ENCODE data around the gene ARFGEF2. TPM values are rescaled to one million over a fixed set of nuclear protein-coding genes. Genes with fewer than 3 reads are reported as not detected.

The ARFGEF2 gene
- total RNA-seq, 1 donor from 2014 or later: 32.9 TPM

DNA sequence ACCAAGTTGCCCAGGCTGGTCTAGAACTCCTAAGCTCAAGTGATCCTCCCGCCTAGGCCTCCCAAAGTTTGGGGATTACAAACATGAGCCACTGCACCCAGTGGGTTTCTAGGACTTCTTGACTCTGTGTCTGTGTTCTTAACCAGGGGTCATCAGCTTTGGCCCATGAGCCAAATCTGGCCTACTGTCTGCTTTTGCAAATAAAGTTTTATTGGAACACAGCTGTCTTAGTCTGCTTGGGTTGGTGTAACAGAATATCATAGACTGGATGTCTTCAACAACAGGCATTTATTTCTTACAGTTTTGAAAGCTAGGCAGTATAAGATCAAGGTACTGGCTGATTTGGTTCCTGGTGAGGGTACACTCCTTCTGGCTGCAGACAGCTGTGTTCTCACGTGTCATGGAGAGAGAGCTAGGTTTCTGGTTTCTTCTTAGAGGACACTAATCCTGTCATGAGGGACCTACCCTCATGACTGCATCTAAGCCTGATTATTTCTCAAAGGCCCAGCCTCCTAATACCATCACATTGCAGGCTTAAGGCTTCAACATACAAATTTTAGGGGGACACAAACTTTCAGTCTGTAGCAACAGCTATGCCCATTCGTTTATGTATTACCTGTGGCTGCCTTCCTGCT is 23.3 kb downstream of the ARFGEF2 start:
- DNase-seq (no peak), ATAC-seq (no peak)
- intact Hi-C loops (cut with DNase I): no loop called here
- Histone ChIP-seq H3K36me3 (peaks cover 92% of the 10 kb centered on the region), H3K4me3 (no peak overlapping the region), H3K27me3 (ENCODE audit: low read depth) (no peaks in the 10 kb centered on the region), H3K4me1 (no peaks in the 10 kb centered on the region), H3K27ac (no peak overlapping the region), H3K9me3 (no peaks in the 10 kb centered on the region)
- TF ChIP-seq, protein P1, sequence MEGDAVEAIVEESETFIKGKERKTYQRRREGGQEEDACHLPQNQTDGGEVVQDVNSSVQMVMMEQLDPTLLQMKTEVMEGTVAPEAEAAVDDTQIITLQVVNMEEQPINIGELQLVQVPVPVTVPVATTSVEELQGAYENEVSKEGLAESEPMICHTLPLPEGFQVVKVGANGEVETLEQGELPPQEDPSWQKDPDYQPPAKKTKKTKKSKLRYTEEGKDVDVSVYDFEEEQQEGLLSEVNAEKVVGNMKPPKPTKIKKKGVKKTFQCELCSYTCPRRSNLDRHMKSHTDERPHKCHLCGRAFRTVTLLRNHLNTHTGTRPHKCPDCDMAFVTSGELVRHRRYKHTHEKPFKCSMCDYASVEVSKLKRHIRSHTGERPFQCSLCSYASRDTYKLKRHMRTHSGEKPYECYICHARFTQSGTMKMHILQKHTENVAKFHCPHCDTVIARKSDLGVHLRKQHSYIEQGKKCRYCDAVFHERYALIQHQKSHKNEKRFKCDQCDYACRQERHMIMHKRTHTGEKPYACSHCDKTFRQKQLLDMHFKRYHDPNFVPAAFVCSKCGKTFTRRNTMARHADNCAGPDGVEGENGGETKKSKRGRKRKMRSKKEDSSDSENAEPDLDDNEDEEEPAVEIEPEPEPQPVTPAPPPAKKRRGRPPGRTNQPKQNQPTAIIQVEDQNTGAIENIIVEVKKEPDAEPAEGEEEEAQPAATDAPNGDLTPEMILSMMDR (IDR thresholded peaks at IDR 0.05): no peak

DNA sequence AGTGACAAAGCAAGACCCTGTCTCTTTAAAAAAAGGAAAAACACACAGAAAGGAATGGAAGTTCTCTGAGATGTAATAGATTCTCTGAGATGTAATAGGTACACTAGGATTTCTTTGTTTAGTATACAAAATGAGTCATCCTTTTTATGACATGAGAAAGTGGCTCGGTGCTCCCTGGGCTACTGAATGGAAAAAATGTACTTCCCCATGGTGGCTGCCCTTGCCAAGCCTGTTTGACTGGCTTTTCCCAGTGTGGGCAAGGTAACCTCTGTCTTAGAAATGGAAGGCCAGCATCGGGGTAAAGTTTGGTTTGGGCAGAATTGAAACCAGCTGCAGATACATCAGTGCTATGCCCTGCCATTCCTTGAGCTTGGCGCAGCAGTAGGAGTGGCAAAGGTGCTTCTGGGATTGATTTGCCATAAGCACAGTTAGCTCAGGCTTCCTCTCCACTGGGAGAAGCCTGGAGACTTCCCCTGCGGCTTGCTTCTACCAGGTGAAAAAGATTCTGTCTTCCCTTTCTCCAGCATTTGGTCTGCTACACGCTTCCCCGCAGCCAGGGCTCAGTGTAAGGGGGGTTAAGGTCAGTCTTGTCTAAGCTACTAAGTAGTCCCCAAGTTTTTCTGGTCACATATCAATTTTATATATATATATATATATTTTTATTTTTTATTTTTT is 24.5 kb downstream of the ARFGEF2 start:
- H3K27me3 ChIP-seq (ENCODE audit: low read depth): no peaks in the 10 kb centered on the region
- TF ChIP-seq, protein P1 (IDR thresholded peaks at IDR 0.05): no peak
- no peak overlapping the region for H3K27ac ChIP-seq
- H3K4me1 ChIP-seq: no peaks in the 10 kb centered on the region
- ATAC-seq: peak in 1 of 2 donors; percentile 47
- peaks cover 98% of the 10 kb centered on the region for H3K36me3 ChIP-seq
- no peaks in the 10 kb centered on the region for H3K9me3 ChIP-seq
- intact Hi-C loops (cut with DNase I): no loop called here
- DNase-seq: no peak
- no peak overlapping the region for H3K4me3 ChIP-seq

DNA sequence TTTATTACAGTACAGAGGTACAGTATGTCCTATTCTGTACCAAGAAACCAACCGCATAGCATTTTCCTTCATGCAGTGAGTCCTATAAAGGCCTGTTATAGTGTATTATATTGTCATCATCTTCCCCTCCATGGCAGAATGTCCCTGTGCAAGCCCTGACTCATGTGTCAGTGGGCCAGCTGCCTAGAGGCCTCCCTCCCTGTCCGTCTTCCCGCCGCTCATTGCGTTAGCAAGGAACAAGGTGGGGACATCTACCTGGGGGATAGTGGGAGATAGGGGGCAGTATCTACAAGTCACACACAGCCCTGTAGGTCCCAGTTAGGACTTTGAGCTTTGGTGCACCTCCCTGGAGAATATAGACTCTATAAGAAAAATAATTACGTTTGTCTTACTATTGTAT is 27.1 kb downstream of the ARFGEF2 start:
- H3K4me3 ChIP-seq: no peak overlapping the region
- peaks cover 98% of the 10 kb centered on the region for H3K36me3 ChIP-seq

DNA sequence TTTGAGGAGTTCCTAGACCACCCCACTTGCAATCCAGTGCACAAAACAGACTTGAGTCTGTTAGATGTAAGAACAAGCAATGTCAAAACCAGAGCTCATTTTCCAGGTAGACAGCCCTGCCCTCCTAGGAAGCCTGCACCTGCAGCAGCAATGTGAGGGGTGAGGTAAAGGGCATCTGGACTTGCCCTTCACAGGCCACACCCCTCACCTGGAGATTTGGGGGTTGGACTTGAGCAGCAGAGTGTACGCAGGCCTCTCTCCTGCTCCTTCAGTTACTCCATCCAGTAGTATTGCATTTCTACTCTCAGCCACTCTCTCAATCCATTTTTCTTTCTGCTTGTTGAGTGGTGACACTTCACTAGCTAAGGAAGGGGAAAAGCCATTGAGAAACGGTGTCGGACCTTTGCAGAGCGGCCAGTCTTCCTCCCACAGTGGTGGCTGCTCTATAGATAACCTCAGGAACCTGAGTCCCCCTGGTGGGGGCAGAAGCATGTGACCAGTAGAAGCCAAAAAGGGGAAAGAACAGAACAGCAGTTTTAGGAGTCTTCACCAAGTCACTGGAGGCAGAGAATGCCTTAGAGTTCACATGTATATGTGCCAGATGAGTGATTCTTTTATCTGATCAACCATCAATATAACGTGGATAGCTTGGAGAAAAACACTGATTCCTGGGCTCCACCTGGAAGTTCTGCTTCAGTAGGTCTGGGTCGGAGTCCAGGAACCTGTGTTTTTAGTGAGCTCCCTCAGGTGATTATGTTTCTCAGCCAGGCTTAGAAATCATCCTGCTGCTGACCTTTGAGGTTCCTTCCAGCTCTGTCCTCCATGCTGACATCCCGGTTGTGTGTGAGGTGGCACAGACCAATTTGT is 28.0 kb downstream of the ARFGEF2 start:
- no peaks in the 10 kb centered on the region for H3K27me3 ChIP-seq (ENCODE audit: low read depth)
- H3K4me3 ChIP-seq: no peak overlapping the region
- intact Hi-C loops (cut with DNase I): no loop called here
- no peaks in the 10 kb centered on the region for H3K4me1 ChIP-seq
- no peaks in the 10 kb centered on the region for H3K9me3 ChIP-seq
- H3K27ac ChIP-seq: no peak overlapping the region
- peaks cover 98% of the 10 kb centered on the region for H3K36me3 ChIP-seq
- DNase-seq: no peak
- TF ChIP-seq, protein P1 (IDR thresholded peaks at IDR 0.05): no peak
- peak in 1 of 2 donors; percentile 63 for ATAC-seq

More for the DNA sequence above, 27.1 kb downstream of the ARFGEF2 start:
- no peak overlapping the region for H3K27ac ChIP-seq
- intact Hi-C loops (cut with DNase I): no loop called here
- DNase-seq: no peak
- TF ChIP-seq, protein P1 (IDR thresholded peaks at IDR 0.05): no peak
- H3K9me3 ChIP-seq: no peaks in the 10 kb centered on the region
- no peaks in the 10 kb centered on the region for H3K27me3 ChIP-seq (ENCODE audit: low read depth)
- no peaks in the 10 kb centered on the region for H3K4me1 ChIP-seq
- no peak for ATAC-seq

DNA sequence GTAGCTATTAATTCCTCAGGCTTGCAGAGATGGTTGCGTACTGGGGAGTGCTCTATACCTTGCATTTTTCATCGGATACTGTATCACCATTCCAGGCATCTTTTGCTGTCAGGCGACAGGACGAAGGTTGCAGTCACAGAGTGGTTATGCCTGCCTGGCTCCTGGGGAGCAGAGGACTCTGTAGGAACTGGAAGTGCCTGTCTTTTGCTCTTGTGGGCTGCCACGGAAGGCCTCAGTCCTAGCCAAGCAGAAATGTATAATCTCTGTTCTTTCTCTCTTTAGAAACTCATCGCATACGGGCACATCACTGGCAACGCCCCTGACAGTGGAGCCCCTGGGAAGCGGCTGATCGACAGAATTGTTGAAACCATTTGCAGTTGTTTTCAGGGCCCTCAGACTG is 29.5 kb downstream of the ARFGEF2 start:
- H3K4me1 ChIP-seq: no peaks in the 10 kb centered on the region
- ATAC-seq: no peak
- intact Hi-C loops (cut with DNase I): no loop called here
- no peak overlapping the region for H3K4me3 ChIP-seq
- H3K27ac ChIP-seq: no peak overlapping the region
- TF ChIP-seq, protein P1 (IDR thresholded peaks at IDR 0.05): no peak
- no peaks in the 10 kb centered on the region for H3K9me3 ChIP-seq
- peaks cover 99% of the 10 kb centered on the region for H3K36me3 ChIP-seq
- no peaks in the 10 kb centered on the region for H3K27me3 ChIP-seq (ENCODE audit: low read depth)
- no peak for DNase-seq

All from lower lobe of right lung (tissue), 2 donors.